ENCODE measurements around the gene SETBP1.
A peak's percentile ranks its signal among the peaks of the same experiment; 100 is the strongest.
"Not testable (repeated sequence)": the region's sequence is repeated elsewhere in the genome, so short reads cannot be mapped to it uniquely, and the experiment has no call there.

SETBP1 gene

DNA sequence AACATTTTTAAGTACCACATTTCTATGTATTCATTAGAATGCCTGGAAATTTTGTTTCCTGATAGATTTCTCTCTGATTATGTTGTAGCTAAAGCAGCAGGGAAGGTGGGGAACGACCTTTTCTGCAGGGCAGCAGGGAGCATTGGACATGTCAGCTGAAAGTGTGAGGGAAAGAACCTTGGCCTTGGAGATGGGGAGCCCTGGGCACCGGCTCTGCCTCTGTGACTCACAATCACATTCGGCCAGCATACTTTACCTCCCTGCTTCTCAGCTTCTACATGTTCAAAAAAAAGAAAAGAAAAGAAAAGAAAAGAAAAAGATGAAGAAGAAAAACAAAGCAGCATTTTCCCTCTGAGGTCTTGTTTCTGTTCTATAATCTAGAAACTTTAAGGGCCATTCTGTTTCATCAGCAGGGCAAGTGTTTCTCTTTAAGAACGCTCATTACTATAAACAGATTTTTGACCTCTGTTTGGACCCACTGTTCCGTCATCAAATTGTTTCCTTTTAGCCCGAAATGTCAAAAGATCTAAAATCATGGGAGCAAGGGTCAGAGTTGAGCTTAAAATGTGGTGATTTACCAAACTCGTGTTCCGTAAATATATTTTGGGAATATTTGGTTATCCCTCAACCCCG, 27.9 kb downstream of the SETBP1 start:
- no peak for DNase-seq

- no peak for DNase-seq
Observed at GRCh38 chr18:44709307-44710126, 28.8 kb downstream of the SETBP1 start.

DNA sequence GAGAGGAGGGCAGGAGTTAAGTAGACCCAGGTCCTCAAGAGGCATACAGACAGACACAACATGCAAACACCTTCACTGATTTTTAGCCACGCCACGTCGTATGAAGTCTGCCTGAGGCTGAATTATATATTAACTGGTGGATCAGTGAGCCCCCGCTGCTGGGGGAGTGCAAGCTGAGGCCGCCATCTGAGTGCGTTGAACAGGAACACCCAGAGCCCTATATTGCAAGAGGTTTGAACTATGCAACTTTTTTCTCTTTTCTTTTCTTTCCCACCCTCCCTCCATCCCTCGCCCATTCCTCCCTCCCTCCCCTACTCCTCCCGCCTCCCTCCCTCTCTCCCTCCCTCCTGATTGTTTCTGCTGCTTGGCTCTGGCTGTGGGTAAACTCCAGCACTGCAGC, 30.2 kb downstream of the SETBP1 start:
- no peak for DNase-seq

GRCh38 chr18:44712025-44712424, 31.3 kb downstream of the SETBP1 start:
- DNase-seq, result no peak

DNA sequence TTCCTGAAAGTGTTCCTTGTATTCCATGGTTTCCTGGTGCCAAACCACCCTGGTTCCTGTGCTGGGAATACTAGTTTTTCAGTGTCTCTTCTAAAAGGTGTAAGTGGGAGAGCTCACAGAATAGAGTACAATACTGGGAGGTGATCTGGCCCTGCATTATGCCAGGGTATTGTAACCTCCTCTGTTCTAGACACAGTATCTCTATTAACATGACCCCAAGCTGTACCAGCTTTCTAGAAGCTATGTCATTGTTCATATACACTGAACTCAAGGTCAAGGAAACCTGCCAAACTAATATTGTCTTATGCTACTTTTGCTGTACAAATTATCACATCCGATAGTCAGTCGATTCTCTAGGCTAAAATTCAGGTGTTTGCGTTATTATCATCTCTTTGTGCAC, 32.7 kb downstream of the SETBP1 start:
- DNase-seq, result no peak

- no peak for DNase-seq
Observed at GRCh38 chr18:44714376-44714775, 33.7 kb downstream of the SETBP1 start.

GRCh38 chr18:44715245-44715644, 34.6 kb downstream of the SETBP1 start:
- no peak for DNase-seq

GRCh38 chr18:44715842-44716241, 35.2 kb downstream of the SETBP1 start:
- DNase-seq, result no peak

GRCh38 chr18:44716697-44717163, 36.0 kb downstream of the SETBP1 start:
- DNase-seq, result peak; percentile 23 to 32

- no peak for DNase-seq
Observed at GRCh38 chr18:44719519-44720060, 38.9 kb downstream of the SETBP1 start.

DNA sequence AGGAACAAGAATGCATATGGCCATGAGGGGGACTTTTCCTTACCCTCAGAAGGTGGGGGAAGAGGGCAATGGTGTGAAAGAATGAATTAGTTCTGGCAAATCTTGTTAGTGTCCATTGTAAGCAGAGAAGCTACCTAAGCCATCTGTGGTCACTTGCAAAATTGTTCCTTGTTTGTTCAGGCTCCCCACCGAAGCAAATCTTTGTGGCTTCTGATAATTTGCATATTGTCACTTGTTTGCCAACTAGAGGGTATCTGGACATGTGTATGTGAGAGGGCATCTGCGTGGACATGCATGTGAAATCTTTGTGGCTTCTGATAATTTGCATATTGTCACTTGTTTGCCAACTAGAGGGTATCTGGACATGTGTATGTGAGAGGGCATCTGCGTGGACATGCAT, 41.1 kb downstream of the SETBP1 start:
- not testable (repeated sequence) for DNase-seq

DNA sequence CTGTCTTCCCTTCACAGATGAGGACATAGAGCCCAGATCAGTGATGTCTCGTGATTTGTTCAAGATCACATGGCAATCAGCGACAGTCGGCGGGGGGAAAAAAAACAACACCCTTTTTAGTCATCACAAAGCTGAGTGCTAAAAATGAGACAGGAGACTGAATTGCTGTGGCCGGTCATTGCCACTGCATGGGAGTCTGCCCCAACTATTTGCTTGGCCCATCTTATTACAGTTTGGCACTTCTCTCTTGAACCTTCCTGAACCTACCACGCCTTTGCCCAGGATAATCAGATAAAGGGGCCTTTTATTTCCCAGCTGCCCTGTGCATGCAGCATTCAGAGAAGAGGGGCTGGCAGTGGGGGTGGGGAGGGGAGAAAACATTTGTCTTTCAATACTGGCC, 42.7 kb downstream of the SETBP1 start:
- no peak for DNase-seq

- DNase-seq, result no peak
Observed at GRCh38 chr18:44724105-44724778, 43.6 kb downstream of the SETBP1 start.

DNA sequence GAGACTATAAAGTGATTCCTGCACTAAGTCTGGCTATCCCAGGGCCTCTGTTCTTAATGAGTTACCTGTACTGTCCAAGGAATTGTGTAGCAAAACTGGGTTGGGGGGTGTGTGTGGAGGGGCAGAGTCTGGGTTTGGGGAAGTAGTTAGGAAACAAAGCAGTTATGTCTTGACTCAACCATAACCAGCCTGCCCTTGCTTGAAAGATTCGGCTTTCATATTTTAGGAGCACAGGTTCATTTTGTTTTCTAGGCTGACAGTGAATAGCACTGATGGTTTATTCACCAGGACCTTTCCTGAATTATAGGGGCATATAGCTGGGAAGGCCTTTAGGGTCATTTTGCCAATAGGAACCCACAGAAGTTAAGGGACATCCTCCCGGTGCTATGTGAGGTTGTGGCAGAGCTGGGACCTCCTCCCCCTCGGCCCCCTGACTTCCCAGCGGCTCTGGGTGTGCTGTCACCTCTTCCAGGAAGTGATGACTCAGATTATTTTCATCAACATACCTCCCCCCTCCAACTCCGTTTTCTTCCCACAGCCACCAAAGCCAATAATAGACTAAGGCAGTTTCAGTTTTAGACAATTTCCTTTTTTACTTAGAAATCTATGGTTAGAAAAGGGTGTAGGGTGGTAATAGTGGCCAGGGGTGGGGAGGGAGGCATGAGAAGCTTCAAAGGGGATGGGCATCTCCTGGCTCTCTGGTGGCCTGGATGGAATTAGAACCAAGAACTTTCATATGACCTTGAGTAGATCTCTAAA, 44.8 kb downstream of the SETBP1 start:
- DNase-seq, result peak; percentile 59 to 70

DNA sequence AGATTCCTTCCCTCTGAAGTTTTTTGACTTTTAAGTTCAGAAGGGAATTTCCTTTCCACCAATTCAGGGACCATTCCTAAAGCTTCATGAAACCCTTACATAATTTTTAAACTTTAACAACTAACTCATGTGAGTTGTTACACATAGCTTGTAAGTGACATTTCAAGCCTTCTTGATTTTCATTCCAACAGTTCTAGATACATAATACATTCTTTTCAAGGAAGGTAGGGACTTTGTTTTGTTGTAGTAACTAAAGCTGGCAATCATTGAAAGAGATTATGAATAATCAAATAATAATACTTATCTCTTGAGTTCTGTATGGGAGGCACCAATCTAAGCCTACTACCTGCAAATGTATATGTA, 45.4 kb downstream of the SETBP1 start:
- DNase-seq, result no peak

- DNase-seq, result no peak
Observed at GRCh38 chr18:44727291-44727690, 46.6 kb downstream of the SETBP1 start.

DNA sequence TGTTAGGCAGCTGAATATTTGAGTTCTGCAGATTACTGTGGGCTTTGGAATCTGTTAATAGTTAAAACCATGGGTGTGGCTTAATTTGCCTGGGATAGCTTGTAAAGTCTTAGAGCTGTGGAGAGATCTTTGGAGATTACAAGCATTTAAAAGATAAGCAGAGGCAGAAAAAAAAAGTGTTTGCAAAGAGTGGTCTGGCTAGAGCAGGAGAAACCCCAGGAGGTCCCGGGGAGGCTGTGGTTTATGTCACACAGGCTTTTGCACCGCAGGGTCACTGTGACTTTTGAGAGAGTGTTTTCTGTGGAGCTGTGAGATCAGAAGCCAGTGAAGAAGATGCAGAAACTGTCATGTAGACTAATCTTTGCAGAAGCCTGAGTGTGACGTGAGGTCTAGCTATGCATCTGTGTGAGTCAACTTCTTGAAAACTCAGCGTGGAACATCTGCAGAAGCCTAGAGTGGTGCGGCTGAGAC, 49.0 kb downstream of the SETBP1 start:
- peak in 1 of 2 donors; percentile 46 for DNase-seq

DNA sequence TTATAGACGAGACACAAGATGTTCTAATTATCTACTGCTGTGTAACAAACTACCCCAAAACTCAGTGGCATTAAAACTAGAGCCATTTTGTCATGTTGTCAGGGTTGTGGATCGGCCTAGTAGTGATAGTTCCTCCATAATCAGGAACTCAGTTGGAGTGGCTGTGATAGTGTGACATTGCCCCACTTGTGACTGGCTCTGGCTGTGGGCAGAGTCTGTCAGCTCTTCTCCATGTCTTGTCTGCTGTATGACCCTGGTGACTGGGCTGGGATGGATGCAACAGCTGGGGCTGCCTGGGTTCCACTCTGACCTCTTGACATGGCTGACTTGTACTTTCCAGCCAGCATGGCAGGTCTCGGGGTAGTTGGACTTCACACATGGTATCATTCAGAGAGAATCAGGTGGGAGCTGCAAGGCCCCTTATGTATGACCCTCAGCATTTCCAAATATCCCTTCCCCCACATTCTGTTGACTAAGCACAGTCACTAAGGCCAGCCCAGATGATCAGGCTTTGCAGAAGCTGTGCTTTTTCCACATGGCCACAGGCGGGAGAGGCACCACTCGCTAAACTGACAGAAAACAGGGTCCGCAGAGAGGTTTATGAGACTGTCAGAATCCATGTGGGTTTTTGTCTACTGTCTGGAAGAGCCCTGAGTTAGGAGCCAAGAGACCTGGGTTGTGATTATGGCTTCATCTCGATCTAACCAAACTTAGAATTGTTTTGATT, 50.3 kb downstream of the SETBP1 start:
- no peak for DNase-seq

DNA sequence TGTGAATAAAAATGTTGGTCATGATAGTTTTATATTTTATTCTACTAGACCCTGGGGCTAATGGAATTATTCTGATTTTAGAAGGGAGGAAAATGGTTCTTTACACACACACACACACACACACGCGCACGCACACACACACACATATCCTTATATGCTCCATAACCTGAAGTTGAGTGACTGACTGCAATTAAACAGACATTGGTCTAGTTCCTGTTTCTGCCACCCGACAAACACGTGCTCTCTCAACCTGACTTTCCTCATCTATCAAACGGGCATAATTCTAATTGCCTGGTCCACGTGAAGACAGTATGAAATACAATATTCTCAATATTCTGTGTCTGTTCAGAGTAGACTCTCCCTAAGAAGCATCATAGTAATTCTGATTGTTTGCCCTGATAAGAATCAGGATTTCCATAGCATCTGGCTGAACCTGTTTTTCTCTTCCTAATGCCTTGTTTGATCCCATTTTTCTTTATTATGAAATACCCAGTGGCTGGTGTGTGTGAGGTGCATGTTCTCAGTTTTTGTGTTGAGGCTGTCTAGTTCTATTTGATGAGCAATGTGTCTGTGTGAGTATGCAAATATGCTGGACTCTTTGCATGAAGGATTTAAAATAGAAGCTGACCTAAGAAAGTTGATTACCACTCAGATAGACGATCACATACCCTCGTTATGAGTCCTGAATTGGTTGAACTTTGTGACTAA, 51.0 kb downstream of the SETBP1 start:
- no peak for DNase-seq

DNA sequence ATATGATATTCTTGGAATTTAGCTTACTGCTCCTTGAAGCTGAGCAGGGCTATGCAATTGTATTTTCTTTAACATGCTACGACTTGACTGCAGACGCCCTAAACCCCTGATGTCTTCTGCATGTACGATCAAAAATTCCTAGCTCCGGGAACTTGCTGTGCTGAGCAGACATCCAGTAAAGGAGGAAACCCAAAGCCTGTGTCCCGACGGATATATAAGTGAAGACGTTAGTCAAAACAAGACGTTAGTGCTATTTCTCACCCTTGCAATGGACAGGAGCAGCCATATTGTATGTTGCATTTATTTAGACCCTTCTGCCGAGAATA, 51.5 kb downstream of the SETBP1 start:
- DNase-seq, result no peak

- no peak for DNase-seq
Observed at GRCh38 chr18:44732599-44732998, 51.9 kb downstream of the SETBP1 start.
